Thyroid gland (tissue), 4 donors: ENCODE results near the gene VPS54. TPM values are rescaled to one million over a fixed set of nuclear protein-coding genes. Genes with fewer than 3 reads are reported as not detected.

Experiments
- DNase-seq, 2 donors: peaks; one replicate each; pipeline ENCODE4 v3.0.0-alpha.2; 2019
- H3K27ac ChIP-seq, 3 donors: fragments of 200-600 bp; sonication (generic); 1 replicate in 2 of 3; 2 replicates in 1 of 3; pipeline ENCODE4 v1.5.1; 2016 to 2019; ENCODE audit warnings: mild to moderate bottlenecking in 1 of 3, moderate library complexity in 1 of 3
- H3K27me3 ChIP-seq: fragments of 200-600 bp; sonication (generic); one replicate; pipeline ENCODE4 v1.5.1; 2019
- H3K36me3 ChIP-seq, 2 donors: fragments of 200-600 bp; sonication (generic); one replicate each; pipeline ENCODE4 v1.5.1; 2016 to 2019
- H3K4me1 ChIP-seq, 2 donors: fragments of 200-600 bp; sonication (generic); one replicate each; pipeline ENCODE4 v1.5.1; 2017 to 2019
- H3K4me3 ChIP-seq, 3 donors: fragments of 200-600 bp; sonication (generic); replicated peaks in 1 of 3; 1 replicate in 2 of 3; 2 replicates in 1 of 3; pipeline ENCODE4 v1.5.1; 2016; ENCODE audit warnings: mild to moderate bottlenecking in 1 of 3
- H3K9me3 ChIP-seq: fragments of 200-600 bp; sonication (generic); one replicate; pipeline ENCODE4 v1.5.1; 2017
- POLR2A ChIP-seq, 2 donors: fragments of 450-650 bp; IDR thresholded peaks; one replicate each; pipeline ENCODE4 v1.6.1; 2017; ENCODE audit warnings: antibody characterized with exemption in 2 of 2, mild to moderate bottlenecking in 2 of 2, moderate library complexity in 1 of 2
- WGBS, 2 donors: methylation state at CpG; one replicate each; pipeline ENCODE4 v1.1.5; 2017; 5-methylcytosine and 5-hydroxymethylcytosine counted together
- intact Hi-C: fragments of 100-400 bp; cut with DNase I; formaldehyde crosslinking; loops from one replicate; pipeline ENCODE4 v1.15.1; 2023
- total RNA-seq, 4 donors: library from RNA; depleted of rRNA; stranded (reverse); fragments of >200 nt; gene quantifications; one replicate each; pipeline ENCODE4 v1.2.3, GENCODE V29; 2016
- TF ChIP-seq, protein P1 (sequence below), 6 experiments: fragments of 200-600 bp in 3 of 6; fragments of 450-650 bp in 3 of 6; sonication (generic) in 3 of 6; IDR thresholded peaks; one replicate each; pipeline ENCODE4 v1.5.1; 2016 to 2019; ENCODE audit warnings: antibody characterized with exemption in 6 of 6, mild to moderate bottlenecking in 2 of 6, inconsistent platforms in 1 of 6, moderate library complexity in 1 of 6

The VPS54 gene
- total RNA-seq, 4 donors from 2014 or later: 34.4 to 40.8 (median 35.9) TPM

DNA sequence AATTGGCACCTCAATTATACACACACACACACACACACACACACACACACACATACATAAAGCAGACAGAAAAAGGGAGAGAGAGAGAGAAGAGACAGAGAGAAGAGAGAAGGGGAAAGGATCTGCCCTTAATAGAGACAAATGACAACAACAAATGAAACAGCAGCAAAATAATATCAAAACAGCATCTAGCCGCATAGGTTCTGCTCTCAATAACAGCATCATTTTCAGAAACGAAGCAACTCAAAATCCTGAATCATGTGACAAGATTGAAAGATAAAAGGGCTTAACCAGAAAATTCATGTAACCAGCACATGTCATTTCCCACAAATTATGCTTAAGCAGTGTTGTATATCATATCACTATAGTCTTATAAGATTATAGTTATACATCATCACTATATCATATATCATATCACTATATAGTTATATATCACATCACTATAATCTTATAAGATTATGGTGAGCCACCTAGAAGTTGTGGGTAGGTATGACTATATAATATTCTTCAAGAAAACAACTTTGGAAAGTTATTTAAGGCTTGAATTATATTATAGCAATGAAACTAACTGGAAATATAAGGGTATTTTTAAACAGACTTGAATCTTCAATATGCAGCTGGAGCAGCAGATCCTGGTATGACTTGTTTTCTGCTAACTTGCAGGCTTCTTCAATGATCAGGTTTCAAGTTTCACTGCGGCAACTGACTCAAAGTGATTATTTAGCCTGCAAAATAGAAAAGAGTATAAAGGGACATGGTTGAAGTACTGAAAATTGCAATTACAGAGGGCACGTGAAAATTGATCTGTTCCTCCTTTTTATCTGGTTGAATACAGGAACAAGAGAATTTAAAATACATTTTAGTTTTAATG, 16.1 kb upstream of the VPS54 start:
- TF ChIP-seq, protein P1, sequence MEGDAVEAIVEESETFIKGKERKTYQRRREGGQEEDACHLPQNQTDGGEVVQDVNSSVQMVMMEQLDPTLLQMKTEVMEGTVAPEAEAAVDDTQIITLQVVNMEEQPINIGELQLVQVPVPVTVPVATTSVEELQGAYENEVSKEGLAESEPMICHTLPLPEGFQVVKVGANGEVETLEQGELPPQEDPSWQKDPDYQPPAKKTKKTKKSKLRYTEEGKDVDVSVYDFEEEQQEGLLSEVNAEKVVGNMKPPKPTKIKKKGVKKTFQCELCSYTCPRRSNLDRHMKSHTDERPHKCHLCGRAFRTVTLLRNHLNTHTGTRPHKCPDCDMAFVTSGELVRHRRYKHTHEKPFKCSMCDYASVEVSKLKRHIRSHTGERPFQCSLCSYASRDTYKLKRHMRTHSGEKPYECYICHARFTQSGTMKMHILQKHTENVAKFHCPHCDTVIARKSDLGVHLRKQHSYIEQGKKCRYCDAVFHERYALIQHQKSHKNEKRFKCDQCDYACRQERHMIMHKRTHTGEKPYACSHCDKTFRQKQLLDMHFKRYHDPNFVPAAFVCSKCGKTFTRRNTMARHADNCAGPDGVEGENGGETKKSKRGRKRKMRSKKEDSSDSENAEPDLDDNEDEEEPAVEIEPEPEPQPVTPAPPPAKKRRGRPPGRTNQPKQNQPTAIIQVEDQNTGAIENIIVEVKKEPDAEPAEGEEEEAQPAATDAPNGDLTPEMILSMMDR (IDR thresholded peaks at IDR 0.05): no peak
- no peak for TF ChIP-seq POLR2A (IDR thresholded peaks at IDR 0.05)
- H3K27me3 ChIP-seq: no peaks in the 10 kb centered on the region
- no peak overlapping the region for H3K27ac ChIP-seq
- H3K9me3 ChIP-seq: no peaks in the 10 kb centered on the region
- 58 to 61% methylated on average over 4 of the region's 4 CpGs for WGBS, 2 donors
- no peaks in the 10 kb centered on the region for H3K4me1 ChIP-seq
- no peaks in the 10 kb centered on the region for H3K36me3 ChIP-seq
- no peak for DNase-seq
- no peak overlapping the region for H3K4me3 ChIP-seq
- intact Hi-C loops: no loop called here

DNA sequence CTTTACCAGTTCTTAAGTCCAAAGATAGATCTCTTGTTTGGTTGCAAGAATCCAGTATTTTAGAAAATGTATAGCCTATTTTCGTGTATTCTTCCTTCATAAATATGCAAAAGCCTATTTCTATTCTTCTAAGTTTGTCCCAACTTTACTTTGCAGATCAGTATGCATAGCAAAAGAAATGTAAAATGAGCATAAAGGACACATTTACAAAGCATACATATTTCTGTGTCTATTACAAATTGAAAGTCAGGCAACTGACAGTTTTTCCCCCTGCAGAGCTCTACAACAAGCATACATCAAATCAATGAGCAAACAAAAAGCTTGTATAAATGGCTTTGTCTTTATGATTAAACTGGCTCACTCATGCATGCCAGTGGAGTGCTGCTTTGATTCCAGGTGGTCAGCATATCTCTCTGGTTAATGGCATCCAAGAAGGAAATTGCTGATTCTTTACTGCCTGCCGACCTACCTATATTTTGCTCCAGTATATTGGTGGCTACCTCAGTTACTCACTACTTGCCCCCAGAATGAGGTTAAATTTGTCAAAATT, 10.0 kb upstream of the VPS54 start:
- 85 to 88% methylated on average over 2 of the region's 2 CpGs for WGBS, 2 donors
- H3K4me3 ChIP-seq: no peak overlapping the region
- H3K27ac ChIP-seq: no peak overlapping the region
- H3K36me3 ChIP-seq: no peaks in the 10 kb centered on the region
- no peaks in the 10 kb centered on the region for H3K9me3 ChIP-seq
- TF ChIP-seq, protein P1 (IDR thresholded peaks at IDR 0.05): no peak
- no peak for TF ChIP-seq POLR2A (IDR thresholded peaks at IDR 0.05)
- DNase-seq: no peak
- peaks cover 3% of the 10 kb centered on the region for H3K27me3 ChIP-seq
- intact Hi-C loops: no loop called here
- H3K4me1 ChIP-seq: no peaks in the 10 kb centered on the region

DNA sequence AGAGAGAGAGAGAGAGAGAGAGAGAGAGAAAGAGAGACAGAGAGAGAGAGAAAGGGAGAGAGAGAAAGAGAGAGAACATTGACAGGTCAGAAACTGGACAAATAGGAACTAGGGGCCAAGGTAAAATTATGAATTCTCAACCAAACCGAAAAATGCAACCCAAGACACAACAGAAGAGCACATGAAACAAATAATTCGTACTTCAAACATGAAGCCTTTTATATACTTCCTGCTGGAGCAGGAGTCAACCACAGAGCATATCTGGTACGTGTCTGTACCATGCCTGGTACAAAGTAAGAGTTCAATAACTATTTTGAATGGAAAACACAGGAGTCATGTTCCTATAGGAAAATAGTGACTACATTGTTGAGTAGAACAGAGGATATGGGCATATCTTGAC, 6.5 kb upstream of the VPS54 start:
- no peak for DNase-seq
- H3K4me3 ChIP-seq: no peak overlapping the region
- no peaks in the 10 kb centered on the region for H3K9me3 ChIP-seq
- 84 to 92% methylated on average over 3 of the region's 3 CpGs for WGBS, 2 donors
- H3K27ac ChIP-seq: no peak overlapping the region
- H3K36me3 ChIP-seq: no peaks in the 10 kb centered on the region
- intact Hi-C loops: no loop called here
- peaks cover 3% of the 10 kb centered on the region for H3K27me3 ChIP-seq
- TF ChIP-seq, protein P1 (IDR thresholded peaks at IDR 0.05): no peak
- no peak for TF ChIP-seq POLR2A (IDR thresholded peaks at IDR 0.05)
- peaks cover 0 to 2% of the 10 kb centered on the region in 2 donors for H3K4me1 ChIP-seq

DNA sequence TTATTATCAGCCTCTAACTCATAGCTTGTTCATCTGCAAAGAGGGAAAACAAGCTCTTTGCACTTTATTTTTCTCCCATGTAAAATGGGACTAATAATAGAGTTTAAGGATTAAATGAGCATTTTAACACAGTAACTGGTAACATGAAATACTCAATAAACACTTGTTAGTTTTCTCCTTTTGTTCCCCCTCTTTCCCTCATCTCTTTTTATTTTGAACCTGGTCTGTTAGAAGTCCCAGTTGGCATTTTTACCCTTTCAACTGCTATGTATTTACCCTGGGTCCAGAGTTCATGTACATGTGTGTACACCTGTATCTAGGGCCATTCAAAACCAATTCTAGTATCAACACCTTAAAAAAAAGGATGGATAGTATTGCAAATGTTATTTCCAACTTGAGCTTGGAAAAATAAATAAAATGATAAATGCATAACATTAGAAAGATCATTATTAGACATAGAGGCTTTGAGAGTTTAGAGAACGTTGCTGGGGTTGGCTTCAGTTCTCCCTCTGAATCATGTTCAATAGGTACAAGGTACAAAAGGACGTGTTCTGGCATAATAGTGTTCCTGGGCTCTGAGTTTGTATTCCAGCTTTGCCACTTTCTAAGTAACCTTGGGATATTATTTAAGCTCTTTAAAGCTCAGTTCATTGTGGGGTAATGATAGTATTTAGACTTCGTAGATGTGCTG, 5.2 kb upstream of the VPS54 start:
- Histone ChIP-seq H3K27me3 (peaks cover 3% of the 10 kb centered on the region), H3K4me3 (no peak overlapping the region), H3K9me3 (no peaks in the 10 kb centered on the region), H3K4me1 (peaks cover 4 to 14% of the 10 kb centered on the region in 2 donors), H3K36me3 (no peaks in the 10 kb centered on the region), H3K27ac (no peak overlapping the region)
- 92 to 95% methylated on average over 3 of the region's 3 CpGs for WGBS, 2 donors
- TF ChIP-seq POLR2A (IDR thresholded peaks at IDR 0.05): no peak
- TF ChIP-seq, protein P1 (IDR thresholded peaks at IDR 0.05): no peak
- DNase-seq: no peak
- intact Hi-C loops: no loop called here
